ENCODE data around the gene SORT1. TPM values are rescaled to one million over a fixed set of nuclear protein-coding genes. Genes with fewer than 3 reads are reported as not detected.

SORT1 gene
- total RNA-seq, 4 donors from 2014 or later, result 66.6 to 142 (median 105) TPM

DNA sequence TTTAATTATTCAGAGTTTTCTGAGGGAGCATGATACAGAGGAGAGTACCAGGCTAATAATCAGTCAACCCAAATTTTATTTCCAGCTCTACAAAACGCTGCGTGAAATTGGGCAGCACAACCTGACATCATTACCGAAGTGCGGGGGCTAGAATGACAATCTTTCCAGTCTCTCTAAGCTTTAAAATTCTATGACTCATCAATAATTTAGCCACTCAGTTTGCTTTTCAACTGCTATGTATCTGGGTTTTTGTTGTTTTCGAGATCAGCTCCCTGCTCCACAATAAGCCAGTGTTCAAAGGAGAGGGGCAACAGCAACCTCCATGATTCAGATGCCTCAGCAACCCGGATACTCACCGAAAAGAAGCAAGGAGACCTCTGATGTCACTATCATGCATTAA lies 13.9 kb downstream of the SORT1 start:
- Histone ChIP-seq H3K27ac (peak overlapping the region; percentile 60 to 92 (median 84)), H3K27me3 (no peaks in the 10 kb centered on the region), H3K4me1 (peaks cover 7 to 95% (median 44%) of the 10 kb centered on the region in 3 donors), H3K9me3 (no peaks in the 10 kb centered on the region), H3K4me3 (no peak overlapping the region), H3K36me3 (no peaks in the 10 kb centered on the region)
- TF ChIP-seq POLR2A (IDR thresholded peaks at IDR 0.05) (no peak), EP300 (IDR thresholded peaks at IDR 0.05) (no peak)
- TF ChIP-seq, protein P1, sequence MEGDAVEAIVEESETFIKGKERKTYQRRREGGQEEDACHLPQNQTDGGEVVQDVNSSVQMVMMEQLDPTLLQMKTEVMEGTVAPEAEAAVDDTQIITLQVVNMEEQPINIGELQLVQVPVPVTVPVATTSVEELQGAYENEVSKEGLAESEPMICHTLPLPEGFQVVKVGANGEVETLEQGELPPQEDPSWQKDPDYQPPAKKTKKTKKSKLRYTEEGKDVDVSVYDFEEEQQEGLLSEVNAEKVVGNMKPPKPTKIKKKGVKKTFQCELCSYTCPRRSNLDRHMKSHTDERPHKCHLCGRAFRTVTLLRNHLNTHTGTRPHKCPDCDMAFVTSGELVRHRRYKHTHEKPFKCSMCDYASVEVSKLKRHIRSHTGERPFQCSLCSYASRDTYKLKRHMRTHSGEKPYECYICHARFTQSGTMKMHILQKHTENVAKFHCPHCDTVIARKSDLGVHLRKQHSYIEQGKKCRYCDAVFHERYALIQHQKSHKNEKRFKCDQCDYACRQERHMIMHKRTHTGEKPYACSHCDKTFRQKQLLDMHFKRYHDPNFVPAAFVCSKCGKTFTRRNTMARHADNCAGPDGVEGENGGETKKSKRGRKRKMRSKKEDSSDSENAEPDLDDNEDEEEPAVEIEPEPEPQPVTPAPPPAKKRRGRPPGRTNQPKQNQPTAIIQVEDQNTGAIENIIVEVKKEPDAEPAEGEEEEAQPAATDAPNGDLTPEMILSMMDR (IDR thresholded peaks at IDR 0.05), result no peak
- 67 to 76% methylated on average over 4 to 7 of the region's 7 CpGs for WGBS, 2 donors (ENCODE audit: low coverage in 1 of 2)
- ATAC-seq, result no peak

GRCh38 chr1:109383087-109383779 lies 14.5 kb downstream of the SORT1 start:
- Histone ChIP-seq H3K27ac (peak overlapping the region; percentile 60 to 92 (median 84)), H3K9me3 (no peaks in the 10 kb centered on the region), H3K27me3 (no peaks in the 10 kb centered on the region), H3K4me3 (no peak overlapping the region), H3K4me1 (peaks cover 3 to 91% (median 43%) of the 10 kb centered on the region in 3 donors), H3K36me3 (no peaks in the 10 kb centered on the region)
- ATAC-seq, result no peak
- 49% methylated on average over 2 of the region's 2 CpGs; no CpG with 5 or more reads in 1 of the 2 donors for WGBS, 2 donors (ENCODE audit: low coverage in 1 of 2)
- TF ChIP-seq POLR2AphosphoS5 (IDR thresholded peaks at IDR 0.05) (no peak), POLR2A (IDR thresholded peaks at IDR 0.05) (no peak), EP300 (IDR thresholded peaks at IDR 0.05) (no peak)
- TF ChIP-seq, protein P1 (IDR thresholded peaks at IDR 0.05), result no peak

GRCh38 chr1:109381573-109381972 lies 16.1 kb downstream of the SORT1 start:
- TF ChIP-seq POLR2A (IDR thresholded peaks at IDR 0.05) (no peak), EP300 (IDR thresholded peaks at IDR 0.05) (no peak), POLR2AphosphoS5 (IDR thresholded peaks at IDR 0.05) (no peak)
- TF ChIP-seq, protein P1 (IDR thresholded peaks at IDR 0.05), result no peak
- Histone ChIP-seq H3K27me3 (no peaks in the 10 kb centered on the region), H3K4me3 (no peak overlapping the region), H3K4me1 (peaks cover 0 to 90% (median 38%) of the 10 kb centered on the region in 3 donors), H3K27ac (peak overlapping the region; percentile 30 to 92 (median 69)), H3K36me3 (no peaks in the 10 kb centered on the region), H3K9me3 (no peaks in the 10 kb centered on the region)
- no peak for ATAC-seq
- WGBS, 2 donors (ENCODE audit: low coverage in 1 of 2), result 80 to 83% methylated on average over 2 of the region's 2 CpGs

DNA sequence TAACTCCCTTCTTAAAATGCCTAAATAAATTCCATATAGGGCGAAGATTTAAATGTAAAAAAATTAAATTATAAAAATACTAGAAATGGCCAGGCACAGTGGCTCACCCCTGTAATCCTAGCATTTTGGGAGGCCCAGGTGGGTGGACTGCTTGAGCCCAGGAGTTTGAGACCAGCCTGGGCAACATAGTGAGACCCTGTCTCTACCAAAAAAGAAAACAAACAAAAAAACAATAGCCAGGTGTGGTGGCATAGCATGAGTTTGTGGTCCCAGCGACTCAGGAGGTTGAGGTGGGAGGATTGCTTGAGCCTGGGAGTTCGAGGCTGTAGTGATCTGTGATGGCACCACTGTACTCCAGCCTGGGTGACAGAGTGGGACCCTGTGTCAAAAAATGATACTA lies 17.8 kb downstream of the SORT1 start:
- Histone ChIP-seq H3K27me3 (no peaks in the 10 kb centered on the region), H3K4me3 (no peak overlapping the region), H3K36me3 (no peaks in the 10 kb centered on the region), H3K9me3 (no peaks in the 10 kb centered on the region), H3K27ac (peak overlapping the region in 3 of 4 donors; percentile 13 to 91 (median 35)), H3K4me1 (peaks cover 0 to 88% (median 24%) of the 10 kb centered on the region in 3 donors)
- TF ChIP-seq, protein P1 (IDR thresholded peaks at IDR 0.05), result no peak
- no peak for TF ChIP-seq EP300 (IDR thresholded peaks at IDR 0.05)
- no peak for TF ChIP-seq POLR2A (IDR thresholded peaks at IDR 0.05)
- no peak for TF ChIP-seq POLR2AphosphoS5 (IDR thresholded peaks at IDR 0.05)
- 94 to 100% methylated on average over 2 to 3 of the region's 3 CpGs for WGBS, 2 donors (ENCODE audit: low coverage in 1 of 2)
- no peak for ATAC-seq

- Histone ChIP-seq H3K9me3 (no peaks in the 10 kb centered on the region), H3K27me3 (no peaks in the 10 kb centered on the region), H3K27ac (peak overlapping the region in 2 of 4 donors; percentile 13 to 91), H3K4me3 (no peak overlapping the region), H3K4me1 (peaks cover 0 to 87% (median 24%) of the 10 kb centered on the region in 3 donors), H3K36me3 (no peaks in the 10 kb centered on the region)
- no peak for ATAC-seq
- WGBS, 2 donors (ENCODE audit: low coverage in 1 of 2), result 52 to 81% methylated on average over 2 to 3 of the region's 3 CpGs
- TF ChIP-seq EP300 (IDR thresholded peaks at IDR 0.05) (no peak), POLR2A (IDR thresholded peaks at IDR 0.05) (no peak), POLR2AphosphoS5 (IDR thresholded peaks at IDR 0.05) (no peak)
- TF ChIP-seq, protein P1 (IDR thresholded peaks at IDR 0.05), result no peak
Observed at GRCh38 chr1:109379422-109379821, 18.3 kb downstream of the SORT1 start.
